ENCODE measurements around the gene RBM15. TPM values are rescaled to one million over a fixed set of nuclear protein-coding genes. Genes with fewer than 3 reads are reported as not detected.

RBM15 gene
- total and polyA plus RNA-seq, 12 donors, result 2.3 to 35.1 (median 20.9) TPM

DNA sequence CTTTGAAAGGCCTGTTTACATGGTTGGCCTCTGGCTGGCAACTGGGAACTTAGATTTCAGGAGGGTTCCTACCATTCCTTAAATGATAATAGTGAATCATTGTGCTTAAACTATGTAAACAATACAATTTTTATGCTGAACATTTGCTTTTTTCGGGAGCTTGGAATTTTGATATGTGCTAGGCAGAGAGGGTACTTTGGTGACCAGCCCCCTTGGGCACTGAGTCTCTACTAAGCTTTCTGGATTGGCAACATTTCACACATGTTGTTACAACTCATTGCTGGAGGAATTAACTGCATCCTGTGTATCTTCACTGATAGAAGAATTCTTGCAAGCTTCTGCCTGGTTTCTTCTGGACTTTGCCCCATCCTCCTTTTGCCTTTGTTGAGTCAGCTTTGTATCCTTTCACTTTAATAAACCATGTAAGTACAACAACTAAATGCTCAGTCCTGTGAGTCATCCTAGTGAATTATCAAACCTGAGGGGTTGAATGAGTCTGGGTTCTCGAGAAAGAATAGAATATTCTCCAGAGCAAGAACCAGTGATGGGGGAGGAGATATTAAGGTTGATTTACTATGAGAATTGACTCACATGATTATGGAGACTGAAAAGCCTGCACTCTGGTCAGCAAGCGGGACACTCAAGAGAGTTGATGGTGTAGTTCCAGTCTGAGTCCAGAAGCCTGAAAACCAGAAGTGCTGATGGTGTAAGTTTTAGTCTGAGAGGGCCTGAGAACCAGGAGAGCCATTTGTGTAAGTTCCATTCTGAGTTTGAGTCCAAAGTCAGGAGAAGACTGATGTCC lies 54.7 kb downstream of the RBM15 start:
- DNase-seq, result no peak
- H3K4me1 ChIP-seq (replicated peaks in 1 of 2), result no peaks in the 10 kb centered on the region
- no peak overlapping the region for H3K27ac ChIP-seq
- intact Hi-C loops (cut with DNase I), result no loop called here
- H3K4me3 ChIP-seq, result no peak overlapping the region
- H3K27me3 ChIP-seq, result no peaks in the 10 kb centered on the region
- TF ChIP-seq, protein P1, sequence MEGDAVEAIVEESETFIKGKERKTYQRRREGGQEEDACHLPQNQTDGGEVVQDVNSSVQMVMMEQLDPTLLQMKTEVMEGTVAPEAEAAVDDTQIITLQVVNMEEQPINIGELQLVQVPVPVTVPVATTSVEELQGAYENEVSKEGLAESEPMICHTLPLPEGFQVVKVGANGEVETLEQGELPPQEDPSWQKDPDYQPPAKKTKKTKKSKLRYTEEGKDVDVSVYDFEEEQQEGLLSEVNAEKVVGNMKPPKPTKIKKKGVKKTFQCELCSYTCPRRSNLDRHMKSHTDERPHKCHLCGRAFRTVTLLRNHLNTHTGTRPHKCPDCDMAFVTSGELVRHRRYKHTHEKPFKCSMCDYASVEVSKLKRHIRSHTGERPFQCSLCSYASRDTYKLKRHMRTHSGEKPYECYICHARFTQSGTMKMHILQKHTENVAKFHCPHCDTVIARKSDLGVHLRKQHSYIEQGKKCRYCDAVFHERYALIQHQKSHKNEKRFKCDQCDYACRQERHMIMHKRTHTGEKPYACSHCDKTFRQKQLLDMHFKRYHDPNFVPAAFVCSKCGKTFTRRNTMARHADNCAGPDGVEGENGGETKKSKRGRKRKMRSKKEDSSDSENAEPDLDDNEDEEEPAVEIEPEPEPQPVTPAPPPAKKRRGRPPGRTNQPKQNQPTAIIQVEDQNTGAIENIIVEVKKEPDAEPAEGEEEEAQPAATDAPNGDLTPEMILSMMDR (IDR thresholded peaks at IDR 0.05), result no peak
- no peak for TF ChIP-seq POLR2A (IDR thresholded peaks at IDR 0.05)
- 70 to 86% (median 81%) methylated on average over 3 of the region's 3 CpGs for WGBS, 4 donors
- no peaks in the 10 kb centered on the region for H3K9me3 ChIP-seq (replicated peaks in 1 of 3)
- H3K36me3 ChIP-seq (replicated peaks in 1 of 2), result peaks cover 0 to 8% of the 10 kb centered on the region in 2 donors

DNA sequence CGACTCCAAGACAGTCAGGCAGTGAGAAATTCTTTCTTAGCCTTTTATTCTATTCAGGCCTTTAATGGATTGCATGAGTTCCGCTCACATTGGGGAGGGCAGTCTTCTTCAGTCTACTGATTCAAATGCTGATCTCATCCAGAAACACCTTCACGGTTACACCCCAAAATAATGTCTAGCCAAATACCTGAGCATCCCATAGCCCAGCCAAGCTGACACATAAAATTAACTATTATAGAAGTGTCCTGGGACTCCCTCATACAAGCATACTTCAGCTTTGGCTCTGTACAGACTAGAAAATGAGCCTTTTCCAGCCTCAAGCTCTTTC lies 55.3 kb downstream of the RBM15 start:
- no peak for DNase-seq
- Histone ChIP-seq H3K4me3 (no peak overlapping the region), H3K4me1 (replicated peaks in 1 of 2) (no peaks in the 10 kb centered on the region), H3K36me3 (replicated peaks in 1 of 2) (peaks cover 0 to 8% of the 10 kb centered on the region in 2 donors), H3K9me3 (replicated peaks in 1 of 3) (no peaks in the 10 kb centered on the region), H3K27me3 (no peaks in the 10 kb centered on the region), H3K27ac (no peak overlapping the region)
- 93 to 98% (median 96%) methylated on average over 3 of the region's 3 CpGs for WGBS, 4 donors
- TF ChIP-seq POLR2A (IDR thresholded peaks at IDR 0.05), result no peak
- TF ChIP-seq, protein P1 (IDR thresholded peaks at IDR 0.05), result no peak
- intact Hi-C loops (cut with DNase I), result no loop called here

Other genes with a start within 250 kb of the RBM15 start
- gene UBL4B, start 226.9 kb upstream of the RBM15 start, total RNA-seq, result under 1 TPM in 1 of 9 donors, not detected in 8; 0.18 TPM
- gene UBL4B, start 226.9 kb upstream of the RBM15 start, polyA plus RNA-seq, result under 1 TPM in 2 of 3 donors, not detected in 1; 0.13 to 0.24 TPM
- 1 to 10 TPM in 3 of 9 donors, under 1 TPM in 5, not detected in 1; 0.04 to 6.9 (median 0.45) TPM for gene SLC6A17, start 188.9 kb upstream of the RBM15 start, total RNA-seq
- gene SLC6A17, start 188.9 kb upstream of the RBM15 start, polyA plus RNA-seq, result 1 to 10 TPM; 1.4 to 6.0 (median 5.1) TPM
- gene KCNC4, start 129.1 kb upstream of the RBM15 start, total RNA-seq, result 10 to 100 TPM in 4 of 9 donors, 1 to 10 TPM in 5; 1.1 to 14.4 (median 9.7) TPM
- 10 to 100 TPM in 1 of 3 donors, 1 to 10 TPM in 2; 4.2 to 10.5 (median 5.8) TPM for gene KCNC4, start 129.1 kb upstream of the RBM15 start, polyA plus RNA-seq
- 10 to 100 TPM in 3 of 9 donors, 1 to 10 TPM in 6; 1.1 to 15.7 (median 4.8) TPM for gene SLC16A4, start 51.6 kb downstream of the RBM15 start, total RNA-seq
- 1 to 10 TPM; 2.8 to 4.7 (median 3.2) TPM for gene SLC16A4, start 51.6 kb downstream of the RBM15 start, polyA plus RNA-seq
- gene LAMTOR5, start 68.3 kb downstream of the RBM15 start, total RNA-seq, result 100 to 1,000 TPM in 7 of 9 donors, 10 to 100 TPM in 2; 81.3 to 152 (median 121) TPM
- gene LAMTOR5, start 68.3 kb downstream of the RBM15 start, polyA plus RNA-seq, result 100 to 1,000 TPM; 211 to 299 (median 217) TPM
- 10 to 100 TPM in 1 of 9 donors, 1 to 10 TPM in 6, under 1 TPM in 1, not detected in 1; 0.76 to 12.9 (median 6.4) TPM for gene PROK1, start 111.8 kb downstream of the RBM15 start, total RNA-seq
- gene PROK1, start 111.8 kb downstream of the RBM15 start, polyA plus RNA-seq, result 1 to 10 TPM; 4.0 to 6.2 (median 4.8) TPM
- gene KCNA10, start 179.8 kb downstream of the RBM15 start, total RNA-seq, result not detected
- not detected for gene KCNA10, start 179.8 kb downstream of the RBM15 start, polyA plus RNA-seq

Data from adrenal gland (tissue), 12 donors.